Endothelial cell (in vitro differentiated cells): ENCODE measurements around the gene NYAP1. TPM values are rescaled to one million over a fixed set of nuclear protein-coding genes. Genes with fewer than 3 reads are reported as not detected.
"Not testable (repeated sequence)": the region's sequence is repeated elsewhere in the genome, so short reads cannot be mapped to it uniquely, and the experiment has no call there.

Source experiments
- DNase-seq: peaks from one replicate; pipeline ENCODE4 v3.0.0; 2021; ENCODE audit warnings: low spot score
- H3K27ac Mint-ChIP-seq: one replicate; pipeline ENCODE4 v1.8.0; 2021; ENCODE audit warnings: mixed read lengths, inconsistent platforms; ENCODE audit not compliant: unreplicated experiment
- H3K27me3 Mint-ChIP-seq: one replicate; pipeline ENCODE4 v1.8.0; 2021; ENCODE audit warnings: mild to moderate bottlenecking, moderate library complexity, mixed read lengths, inconsistent platforms; ENCODE audit not compliant: unreplicated experiment
- H3K36me3 Mint-ChIP-seq: one replicate; pipeline ENCODE4 v1.8.0; 2021; ENCODE audit warnings: mild to moderate bottlenecking, low read depth, mixed read lengths, inconsistent platforms; ENCODE audit not compliant: unreplicated experiment
- H3K4me1 Mint-ChIP-seq: one replicate; pipeline ENCODE4 v1.8.0; 2021; ENCODE audit warnings: mild to moderate bottlenecking, mixed read lengths, inconsistent platforms; ENCODE audit not compliant: unreplicated experiment
- H3K4me3 Mint-ChIP-seq: one replicate; pipeline ENCODE4 v1.8.0; 2021; ENCODE audit warnings: mild to moderate bottlenecking, mixed read lengths, inconsistent platforms; ENCODE audit not compliant: unreplicated experiment
- H3K9me3 Mint-ChIP-seq: one replicate; pipeline ENCODE4 v1.8.0; 2021; ENCODE audit warnings: mixed read lengths, inconsistent platforms; ENCODE audit not compliant: unreplicated experiment
- total RNA-seq: library from RNA; stranded (reverse); fragmentation: NEBNext Ultra II Directional; extraction: Animal tissue kit (Norgen Biotek cat#: 25700); gene quantifications from one replicate; pipeline ENCODE4 v1.2.1, GENCODE V29; 2021; ENCODE audit not compliant: unreplicated experiment
- TF ChIP-seq, protein P1 (sequence below): fragments of 200-600 bp; sonication (generic); IDR thresholded peaks from one replicate; pipeline ENCODE4 v1.5.0; 2021; ENCODE audit warnings: antibody characterized with exemption; ENCODE audit not compliant: unreplicated experiment

Gene NYAP1
- total RNA-seq, 1 donor from 2014 or later: 2.2 TPM

DNA sequence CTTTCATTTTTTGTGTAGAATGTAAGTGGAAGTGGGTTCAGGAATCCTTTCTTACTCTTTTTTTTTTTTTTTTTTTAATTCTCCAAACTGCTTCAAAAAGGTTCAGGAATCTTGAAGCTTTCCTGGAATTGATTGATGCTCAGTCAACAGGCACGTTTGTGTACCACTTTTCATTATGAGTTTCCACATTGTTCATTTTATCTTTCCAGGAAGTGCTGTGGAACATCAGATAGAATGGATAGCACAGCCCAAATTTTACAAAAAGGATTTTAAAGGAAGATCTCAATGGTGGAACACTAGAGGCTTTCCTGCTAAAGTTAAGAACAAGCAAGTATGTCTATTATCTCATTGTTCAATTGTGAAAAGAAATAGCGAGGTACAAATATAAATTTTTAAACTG is 45.6 kb upstream of the NYAP1 start:
- H3K27ac Mint-ChIP-seq: peak overlapping the region; percentile 70
- TF ChIP-seq, protein P1, sequence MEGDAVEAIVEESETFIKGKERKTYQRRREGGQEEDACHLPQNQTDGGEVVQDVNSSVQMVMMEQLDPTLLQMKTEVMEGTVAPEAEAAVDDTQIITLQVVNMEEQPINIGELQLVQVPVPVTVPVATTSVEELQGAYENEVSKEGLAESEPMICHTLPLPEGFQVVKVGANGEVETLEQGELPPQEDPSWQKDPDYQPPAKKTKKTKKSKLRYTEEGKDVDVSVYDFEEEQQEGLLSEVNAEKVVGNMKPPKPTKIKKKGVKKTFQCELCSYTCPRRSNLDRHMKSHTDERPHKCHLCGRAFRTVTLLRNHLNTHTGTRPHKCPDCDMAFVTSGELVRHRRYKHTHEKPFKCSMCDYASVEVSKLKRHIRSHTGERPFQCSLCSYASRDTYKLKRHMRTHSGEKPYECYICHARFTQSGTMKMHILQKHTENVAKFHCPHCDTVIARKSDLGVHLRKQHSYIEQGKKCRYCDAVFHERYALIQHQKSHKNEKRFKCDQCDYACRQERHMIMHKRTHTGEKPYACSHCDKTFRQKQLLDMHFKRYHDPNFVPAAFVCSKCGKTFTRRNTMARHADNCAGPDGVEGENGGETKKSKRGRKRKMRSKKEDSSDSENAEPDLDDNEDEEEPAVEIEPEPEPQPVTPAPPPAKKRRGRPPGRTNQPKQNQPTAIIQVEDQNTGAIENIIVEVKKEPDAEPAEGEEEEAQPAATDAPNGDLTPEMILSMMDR: no peak

DNA sequence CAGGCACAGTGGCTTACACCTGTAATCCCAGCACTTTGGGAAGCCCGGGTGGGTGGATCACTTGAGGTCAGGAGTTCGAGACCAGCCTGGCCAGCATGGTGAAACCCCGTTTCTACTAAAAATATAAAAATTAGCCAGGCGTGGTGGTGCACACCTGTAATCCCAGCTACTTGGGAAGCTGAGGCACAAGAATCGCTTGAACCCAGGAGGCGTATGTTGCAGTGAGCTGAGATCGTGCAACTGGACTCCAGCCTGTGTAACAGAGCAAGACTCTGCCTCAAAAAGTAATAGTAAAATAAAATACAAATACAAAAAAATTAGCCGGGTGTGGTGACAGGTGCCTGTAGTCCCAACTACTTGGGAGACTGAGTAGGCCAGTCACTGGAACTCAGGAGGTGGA is 45.0 kb upstream of the NYAP1 start:
- Mint-ChIP-seq H3K4me1 (peaks cover 30% of the 10 kb centered on the region), H3K27me3 (peaks cover 11% of the 10 kb centered on the region), H3K36me3 (peaks cover 16% of the 10 kb centered on the region)
- DNase-seq, H3K4me3 Mint-ChIP-seq, H3K9me3 Mint-ChIP-seq, H3K27ac Mint-ChIP-seq: not testable (repeated sequence)

More for the DNA sequence above, 45.6 kb upstream of the NYAP1 start:
- peaks cover 20% of the 10 kb centered on the region for H3K36me3 Mint-ChIP-seq
- no peak for DNase-seq
- H3K27me3 Mint-ChIP-seq: peaks cover 11% of the 10 kb centered on the region
- H3K4me1 Mint-ChIP-seq: peaks cover 30% of the 10 kb centered on the region
- no peak overlapping the region for H3K4me3 Mint-ChIP-seq
- no peaks in the 10 kb centered on the region for H3K9me3 Mint-ChIP-seq

DNA sequence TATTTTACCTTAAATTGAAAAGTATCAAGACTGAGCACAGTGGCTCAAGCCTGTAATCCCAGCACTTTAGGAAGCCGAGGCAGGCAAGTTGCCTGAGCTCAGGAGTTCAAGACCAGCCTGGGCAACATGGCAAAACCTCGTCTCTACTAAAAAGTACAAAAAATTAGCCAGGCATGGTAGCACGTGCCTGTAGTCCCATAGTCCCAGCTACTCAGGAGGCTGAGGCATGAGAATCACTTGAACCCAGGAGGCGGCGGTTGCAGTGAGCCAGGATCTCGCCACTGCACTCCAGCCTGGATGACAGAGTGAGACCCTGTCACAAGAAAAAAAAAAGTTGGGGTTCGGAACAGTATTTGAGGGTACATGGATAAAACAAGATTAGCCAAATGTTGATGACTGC is 44.5 kb upstream of the NYAP1 start:
- not testable (repeated sequence) for H3K9me3 Mint-ChIP-seq, H3K27ac Mint-ChIP-seq, DNase-seq, H3K4me3 Mint-ChIP-seq
- Mint-ChIP-seq H3K27me3 (peaks cover 11% of the 10 kb centered on the region), H3K4me1 (peaks cover 31% of the 10 kb centered on the region), H3K36me3 (peaks cover 12% of the 10 kb centered on the region)

DNA sequence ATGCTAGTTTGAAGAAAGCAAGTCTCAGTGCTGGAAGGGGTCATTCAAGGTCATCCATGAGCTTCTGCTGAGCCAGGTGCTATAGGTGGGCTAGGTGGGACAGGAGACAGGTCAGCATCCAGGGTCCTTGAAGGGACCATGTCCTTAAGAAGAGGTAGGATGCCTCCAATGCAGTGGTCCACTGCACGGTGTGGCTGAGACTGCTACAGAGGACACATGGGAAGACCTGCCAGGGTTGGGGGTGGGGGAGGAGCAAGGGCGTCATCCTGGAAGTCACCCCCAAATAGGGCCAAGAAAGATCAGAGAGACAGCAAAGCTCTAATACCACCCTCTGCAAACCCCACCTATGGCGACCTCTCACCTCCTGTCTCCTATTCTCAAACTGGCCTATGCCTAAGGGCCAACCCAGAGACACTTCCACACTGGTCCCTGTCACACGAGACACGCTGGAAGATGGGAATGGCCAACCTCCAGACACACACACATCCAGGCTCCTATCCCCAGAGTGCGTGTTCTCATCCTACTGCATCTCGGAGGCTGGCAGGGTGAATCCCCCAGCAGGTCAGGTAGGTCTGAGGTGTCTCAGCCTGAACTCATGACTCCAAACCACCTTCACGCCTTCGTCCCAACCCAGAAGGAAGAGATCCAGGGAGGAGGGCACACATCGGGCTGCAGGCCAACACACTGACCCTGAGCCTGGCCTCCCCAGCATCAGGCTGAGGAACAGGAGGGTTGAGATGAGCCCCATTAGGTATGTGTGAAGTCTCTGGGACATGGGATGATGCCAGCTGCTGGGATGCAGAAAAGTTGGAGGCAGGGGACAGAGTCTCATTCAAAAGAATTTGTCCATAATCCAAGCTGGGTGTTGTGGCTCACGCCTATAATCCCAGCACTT is 41.8 kb upstream of the NYAP1 start:
- H3K27ac Mint-ChIP-seq: no peak overlapping the region
- H3K4me1 Mint-ChIP-seq: peaks cover 32% of the 10 kb centered on the region
- H3K36me3 Mint-ChIP-seq: no peaks in the 10 kb centered on the region
- peaks cover 6% of the 10 kb centered on the region for H3K27me3 Mint-ChIP-seq
- H3K9me3 Mint-ChIP-seq: no peaks in the 10 kb centered on the region
- TF ChIP-seq, protein P1: no peak
- no peak overlapping the region for H3K4me3 Mint-ChIP-seq
- no peak for DNase-seq

DNA sequence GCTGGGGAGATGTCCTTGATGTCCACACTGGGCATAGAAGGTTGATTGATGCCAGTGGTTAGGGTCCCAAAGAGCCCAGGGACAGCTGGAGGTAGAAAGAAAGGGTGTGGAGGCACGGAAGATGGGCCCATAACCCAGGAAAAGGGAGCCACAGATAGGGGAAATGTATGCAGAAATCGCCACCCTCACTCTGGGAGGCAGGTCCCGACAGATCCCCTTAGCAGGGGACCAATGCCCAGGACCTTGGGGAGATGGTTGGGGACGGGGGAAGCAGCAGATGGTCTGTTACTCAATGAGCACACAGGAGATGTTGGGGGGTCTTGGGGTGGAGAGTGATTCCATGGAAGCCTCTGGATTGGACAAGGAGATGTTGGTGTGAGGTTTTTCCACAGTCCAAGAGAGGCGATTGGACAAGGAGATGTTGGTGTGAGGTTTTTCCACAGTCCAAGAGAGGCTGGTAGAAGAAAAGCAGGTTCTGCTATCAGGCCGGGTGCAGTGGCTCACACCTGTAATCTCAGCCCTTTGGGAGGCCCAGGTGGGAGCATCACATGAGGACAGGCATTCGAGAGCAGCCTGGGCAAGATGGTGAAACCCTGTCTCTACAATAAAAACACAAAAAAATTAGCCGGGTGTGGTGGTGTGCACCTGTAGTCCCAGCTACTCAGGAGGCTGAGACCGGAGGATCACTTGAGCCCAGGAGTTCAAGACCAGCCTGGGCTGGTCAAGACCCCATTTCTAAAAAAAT is 40.5 kb upstream of the NYAP1 start:
- H3K36me3 Mint-ChIP-seq: no peaks in the 10 kb centered on the region
- DNase-seq: no peak
- H3K27me3 Mint-ChIP-seq: peaks cover 6% of the 10 kb centered on the region
- H3K4me3 Mint-ChIP-seq: no peak overlapping the region
- no peaks in the 10 kb centered on the region for H3K9me3 Mint-ChIP-seq
- H3K4me1 Mint-ChIP-seq: peaks cover 29% of the 10 kb centered on the region
- TF ChIP-seq, protein P1: no peak
- H3K27ac Mint-ChIP-seq: peak overlapping the region; percentile 97
